K562 (cell line): ENCODE data around the gene ZNF213. TPM values are rescaled to one million over a fixed set of nuclear protein-coding genes. Genes with fewer than 3 reads are reported as not detected.

ENCODE experiments used
- ARID4B ChIP-seq: sonication (generic); formaldehyde crosslinking; IDR thresholded peaks from 2 replicates; pipeline ENCODE4 v1.8.0; 2022; ENCODE audit warnings: mild to moderate bottlenecking, missing genetic modification reagents
- ATF1 ChIP-seq, 2 experiments: fragments of 450-650 bp in 1 of 2; IDR thresholded peaks; 2 replicates each; pipeline ENCODE4 v1.6.1; 2016; ENCODE audit warnings: missing compliant biosample characterization in 1 of 2, missing genetic modification characterization in 1 of 2
- BRF1 ChIP-seq: IDR thresholded peaks from 3 replicates; pipeline ENCODE4 v1.6.1; 2011; ENCODE audit warnings: borderline replicate concordance, mild to moderate bottlenecking; ENCODE audit not compliant: insufficient read length; ENCODE audit errors: extremely low read depth
- ELF2 ChIP-seq: fragments of 250-450 bp; sonication (Bioruptor Pico); IDR thresholded peaks from 2 replicates; pipeline ENCODE4 v1.5.0; 2021; ENCODE audit warnings: mild to moderate bottlenecking
- HES1 ChIP-seq: fragments of 450-650 bp; IDR thresholded peaks from 2 replicates; pipeline ENCODE4 v1.6.1; 2016; ENCODE audit warnings: low read depth, mild to moderate bottlenecking, moderate library complexity
- HMG20B ChIP-seq: fragments of 250-450 bp; sonication (Bioruptor Pico); IDR thresholded peaks from 2 replicates; pipeline ENCODE4 v1.5.0; 2021; ENCODE audit warnings: mild to moderate bottlenecking
- MTA2 ChIP-seq: fragments of 450-650 bp; IDR thresholded peaks from 2 replicates; pipeline ENCODE4 v1.6.1; 2016; ENCODE audit warnings: low read depth
- MXI1 ChIP-seq: IDR thresholded peaks from 2 replicates; pipeline ENCODE4 v1.6.1; 2011; ENCODE audit warnings: low read depth, mild to moderate bottlenecking, improper control_type of control experiment, low read length
- MYBL2 ChIP-seq, 2 experiments: fragments of 450-650 bp in 1 of 2; sonication (generic) in 1 of 2; formaldehyde crosslinking in 1 of 2; IDR thresholded peaks; 2 replicates each; pipeline versions ENCODE4 v1.6.1 to v1.8.1; 2017 to 2022; ENCODE audit warnings: borderline replicate concordance in 1 of 2, inconsistent platforms in 1 of 2, low read depth in 1 of 2, mild to moderate bottlenecking in 1 of 2, missing genetic modification reagents in 1 of 2, moderate library complexity in 1 of 2
- MYNN ChIP-seq, 2 experiments: sonication (generic); formaldehyde crosslinking in 1 of 2; IDR thresholded peaks; 2 replicates each; pipeline versions ENCODE4 v1.5.0 to v1.6.1; 2016 to 2020; ENCODE audit warnings: antibody characterized with exemption in 1 of 2, missing genetic modification reagents in 1 of 2
- PURB ChIP-seq: sonication (generic); formaldehyde crosslinking; IDR thresholded peaks from 2 replicates; pipeline ENCODE4 v1.9.0; 2021; ENCODE audit warnings: low read depth, mild to moderate bottlenecking, missing genetic modification reagents
- RBBP5 ChIP-seq: fragments of 200-600 bp; sonication (generic); IDR thresholded peaks from 2 replicates; pipeline ENCODE4 v1.6.1; 2012; ENCODE audit warnings: borderline replicate concordance, mild to moderate bottlenecking, low read length, control low read depth, inconsistent platforms; ENCODE audit not compliant: insufficient read depth, poor library complexity, severe bottlenecking
- RBM17 ChIP-seq: fragments of 200-400 bp; formaldehyde crosslinking; IDR thresholded peaks from 2 replicates; pipeline ENCODE4 v1.6.1; 2017; ENCODE audit warnings: low read depth, mild to moderate bottlenecking, low read length, borderline replicate concordance
- TEAD4 ChIP-seq, 2 experiments: sonication (generic) in 1 of 2; formaldehyde crosslinking in 1 of 2; IDR thresholded peaks; 2 replicates each; pipeline versions ENCODE4 v1.6.1 to v1.8.0; 2012 to 2022; ENCODE audit warnings: borderline replicate concordance in 1 of 2, inconsistent platforms in 1 of 2, low read length in 1 of 2, mild to moderate bottlenecking in 1 of 2, missing genetic modification reagents in 1 of 2
- ZBTB26 ChIP-seq: fragments of 450-650 bp; formaldehyde crosslinking; IDR thresholded peaks from 2 replicates; pipeline ENCODE4 v1.4.0; 2022; ENCODE audit warnings: missing genetic modification characterization
- ZNF395 ChIP-seq: fragments of 200-800 bp; sonication (Bioruptor generic); IDR thresholded peaks from 2 replicates; pipeline ENCODE4 v1.6.1; 2017; ENCODE audit warnings: missing genetic modification characterization, missing compliant biosample characterization
- ZNF584 ChIP-seq: fragments of 200-800 bp; sonication (Bioruptor generic); IDR thresholded peaks from 2 replicates; pipeline ENCODE4 v1.6.1; 2016; ENCODE audit warnings: low read depth, mild to moderate bottlenecking, missing genetic modification characterization, missing compliant biosample characterization
- polyA plus RNA-seq, 8 experiments: library from polyadenylated mRNA; depleted of rRNA in 4 of 8; stranded (reverse) in 5 of 8; unstranded in 3 of 8; fragments of >200 nt; fragmentation: Nextera tagmentation in 2 of 8; fragmentation: Illumina TruSeq in 1 of 8; extraction: Ambion mirVana in 2 of 8; extraction: Trizol in 1 of 8; gene quantifications; 2 replicates each; pipeline versions ENCODE4 v1.2.1 to v1.2.3, GENCODE V29; 2011 to 2014; ENCODE audit warnings: inconsistent platforms in 1 of 8, missing spikeins in 1 of 8
- total RNA-seq, 7 experiments: library from RNA; depleted of rRNA in 6 of 7; stranded (reverse); fragments of >200 nt in 6 of 7; fragmentation: Illumina TruSeq in 2 of 7; extraction: Trizol in 2 of 7; gene quantifications; 2 replicates each; pipeline versions ENCODE4 v1.2.1 to v1.2.3, GENCODE V29; 2011 to 2021; ENCODE audit warnings: low replicate concordance in 1 of 7

Gene ZNF213
- total and polyA plus RNA-seq, 9 of the 15 experiments (the other 6 are each of a cell fraction or from before 2014, with no cell fraction given): 0.49 to 10.0 (median 1.8) TPM

- TF ChIP-seq ATF1 (CRISPR knock-in tag; IDR thresholded peaks at IDR 0.05) (no peak; the same call in 1 of the 2 replicates), ATF1 (tag; IDR thresholded peaks at IDR 0.05) (peak; percentile 71), RBM17 (no peak), MTA2 (no peak), RBBP5 (peak; percentile 34), MYBL2 (IDR thresholded peaks at IDR 0.05; ENCODE audit: low read depth) (no peak), MYBL2 (CRISPR knock-in tag; IDR thresholded peaks at IDR 0.05; ENCODE audit: borderline replicate concordance) (no peak), ZNF395 (CRISPR knock-in tag) (no peak), HES1 (0 out of 2 replicates have a peak, but pooled peaks have one; percentile 9), ELF2 (CRISPR knock-in tag) (no peak), ARID4B (CRISPR knock-in tag) (peak; percentile 78), MXI1 (no peak), BRF1 (peak; percentile 92), ZNF584 (CRISPR knock-in tag) (no peak), HMG20B (no peak), TEAD4 (IDR thresholded peaks at IDR 0.05; ENCODE audit: low read length) (peak; percentile 85), TEAD4 (CRISPR knock-in tag; IDR thresholded peaks at IDR 0.05; ENCODE audit: borderline replicate concordance) (no peak), MYNN (IDR thresholded peaks at IDR 0.05) (peak; percentile 41; the same call in 1 of the 2 replicates), MYNN (CRISPR knock-in tag; IDR thresholded peaks at IDR 0.05) (no peak), ZBTB26 (no peak), PURB (CRISPR knock-in tag) (no peak)
Observed at GRCh38 chr16:3150346-3151218, 15.8 kb downstream of the ZNF213 start (continued).
